Muscle layer of colon (tissue), 2 donors: ENCODE measurements around the gene IL36RN.

Experiments
- H3K27ac ChIP-seq: one replicate; pipeline ENCODE4 v1.7.0; 2013; ENCODE audit warnings: low read depth, mild to moderate bottlenecking, low read length, moderate library complexity
- H3K27me3 ChIP-seq, 2 donors: one replicate each; pipeline ENCODE4 v1.7.0; 2013; ENCODE audit warnings: low read length in 2 of 2, mild to moderate bottlenecking in 2 of 2; ENCODE audit not compliant: insufficient read depth in 2 of 2, control insufficient read depth in 1 of 2
- H3K36me3 ChIP-seq: one replicate; pipeline ENCODE4 v1.7.0; 2013; ENCODE audit warnings: mild to moderate bottlenecking, low read length; ENCODE audit not compliant: insufficient read depth
- H3K4me1 ChIP-seq: one replicate; pipeline ENCODE4 v1.7.0; 2013; ENCODE audit warnings: mild to moderate bottlenecking, low read length; ENCODE audit not compliant: insufficient read depth
- H3K4me3 ChIP-seq, 2 donors: one replicate each; pipeline ENCODE4 v1.7.0; 2013; ENCODE audit warnings: low read length in 2 of 2, low read depth in 1 of 2, mild to moderate bottlenecking in 1 of 2, moderate library complexity in 1 of 2
- H3K9ac ChIP-seq: one replicate; pipeline ENCODE4 v1.7.0; 2013; ENCODE audit warnings: low read length
- H3K9me3 ChIP-seq: one replicate; pipeline ENCODE4 v1.7.0; 2013; ENCODE audit warnings: mild to moderate bottlenecking, low read length
- donor health status: abdominal sarcoma.
- donor health status: Adenocarcinoma of cecum.

The IL36RN gene

GRCh38 chr2:113111121-113111520 is 52.1 kb downstream of the IL36RN start:
- Histone ChIP-seq H3K4me1 (no peaks in the 10 kb centered on the region), H3K27me3 (no peaks in the 10 kb centered on the region), H3K27ac (no peak overlapping the region), H3K9ac (no peak overlapping the region), H3K36me3 (no peaks in the 10 kb centered on the region), H3K4me3 (no peak overlapping the region), H3K9me3 (no peaks in the 10 kb centered on the region)

GRCh38 chr2:113111823-113112287 is 52.9 kb downstream of the IL36RN start:
- H3K4me1 ChIP-seq, result no peaks in the 10 kb centered on the region
- no peak overlapping the region for H3K4me3 ChIP-seq
- no peaks in the 10 kb centered on the region for H3K27me3 ChIP-seq
- no peaks in the 10 kb centered on the region for H3K9me3 ChIP-seq
- H3K27ac ChIP-seq, result no peak overlapping the region
- H3K36me3 ChIP-seq, result no peaks in the 10 kb centered on the region
- H3K9ac ChIP-seq, result no peak overlapping the region

GRCh38 chr2:113112441-113112840 is 53.4 kb downstream of the IL36RN start:
- H3K27me3 ChIP-seq, result no peaks in the 10 kb centered on the region
- no peaks in the 10 kb centered on the region for H3K9me3 ChIP-seq
- H3K4me3 ChIP-seq, result no peak overlapping the region
- H3K4me1 ChIP-seq, result no peaks in the 10 kb centered on the region
- no peak overlapping the region for H3K27ac ChIP-seq
- no peaks in the 10 kb centered on the region for H3K36me3 ChIP-seq
- no peak overlapping the region for H3K9ac ChIP-seq

- H3K27ac ChIP-seq, result no peak overlapping the region
- H3K9ac ChIP-seq, result no peak overlapping the region
- H3K9me3 ChIP-seq, result no peaks in the 10 kb centered on the region
- no peaks in the 10 kb centered on the region for H3K27me3 ChIP-seq
- H3K4me1 ChIP-seq, result no peaks in the 10 kb centered on the region
- no peak overlapping the region for H3K4me3 ChIP-seq
- no peaks in the 10 kb centered on the region for H3K36me3 ChIP-seq
Observed at GRCh38 chr2:113112871-113113270, 53.9 kb downstream of the IL36RN start.

GRCh38 chr2:113113807-113114206 is 54.8 kb downstream of the IL36RN start:
- H3K9ac ChIP-seq, result no peak overlapping the region
- H3K4me3 ChIP-seq, result no peak overlapping the region
- H3K9me3 ChIP-seq, result no peaks in the 10 kb centered on the region
- H3K36me3 ChIP-seq, result no peaks in the 10 kb centered on the region
- H3K4me1 ChIP-seq, result no peaks in the 10 kb centered on the region
- no peak overlapping the region for H3K27ac ChIP-seq
- H3K27me3 ChIP-seq, result no peaks in the 10 kb centered on the region
